Measurements from ENCODE around the gene SORCS1.

SORCS1 gene

DNA sequence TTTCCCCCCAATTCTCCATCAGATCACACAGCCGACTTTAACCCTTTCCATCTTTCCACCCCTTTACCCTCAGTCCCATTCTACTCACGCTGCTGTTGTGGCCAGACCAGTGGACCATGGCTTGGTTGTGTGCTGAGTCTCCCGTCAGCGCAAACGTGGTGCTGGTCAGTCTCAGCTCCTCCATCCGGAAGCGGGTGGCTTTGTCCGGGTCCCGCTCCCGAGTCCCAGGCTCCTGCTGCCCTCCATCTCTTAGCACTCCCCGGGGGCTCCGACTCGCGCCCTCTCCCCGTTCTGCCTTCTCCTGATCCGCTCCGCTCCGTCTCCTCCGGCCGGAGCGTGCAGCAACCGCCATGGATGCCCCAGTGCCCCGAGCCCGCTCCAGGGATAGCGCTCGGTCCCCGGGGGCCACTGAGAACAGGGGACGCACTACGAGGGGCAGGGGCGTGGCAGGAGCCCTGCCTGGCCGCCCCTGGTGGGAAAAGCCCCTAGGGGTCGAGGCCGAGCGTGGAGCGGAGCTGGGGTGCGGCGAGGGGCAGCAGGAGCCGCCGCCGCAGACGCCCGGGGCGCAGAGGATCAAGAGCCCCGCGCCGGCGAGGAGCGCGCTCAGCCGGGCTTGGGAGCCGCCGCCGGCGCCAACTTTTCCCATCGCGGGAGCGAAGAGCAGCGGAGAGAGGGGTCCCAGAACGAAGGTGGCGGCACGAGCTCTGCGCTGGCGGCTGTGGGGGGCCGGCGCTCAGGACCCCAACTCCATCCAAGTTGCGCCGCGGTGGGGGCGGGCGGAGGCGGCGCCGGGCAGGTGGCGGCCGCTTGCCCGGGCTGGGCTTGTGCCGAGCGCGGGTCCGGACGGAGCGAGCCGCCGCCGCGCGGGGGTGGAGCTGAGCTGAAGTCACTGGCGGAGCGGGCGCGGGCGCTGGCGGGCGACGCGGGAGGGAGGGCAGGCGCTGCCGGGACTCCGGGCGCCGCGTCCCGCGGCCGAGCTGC is at the start of gene SORCS1:
Gene SORCS1, minus strand, starts transcription at position 826 of the 981 bp plus-strand sequence.
- no peak for DNase-seq (ENCODE audit: low read depth in 2 of 2)

GRCh38 chr10:107214261-107214660 is 49.8 kb upstream of the SORCS1 start:
- no peak for DNase-seq (ENCODE audit: low read depth in 2 of 2)

DNA sequence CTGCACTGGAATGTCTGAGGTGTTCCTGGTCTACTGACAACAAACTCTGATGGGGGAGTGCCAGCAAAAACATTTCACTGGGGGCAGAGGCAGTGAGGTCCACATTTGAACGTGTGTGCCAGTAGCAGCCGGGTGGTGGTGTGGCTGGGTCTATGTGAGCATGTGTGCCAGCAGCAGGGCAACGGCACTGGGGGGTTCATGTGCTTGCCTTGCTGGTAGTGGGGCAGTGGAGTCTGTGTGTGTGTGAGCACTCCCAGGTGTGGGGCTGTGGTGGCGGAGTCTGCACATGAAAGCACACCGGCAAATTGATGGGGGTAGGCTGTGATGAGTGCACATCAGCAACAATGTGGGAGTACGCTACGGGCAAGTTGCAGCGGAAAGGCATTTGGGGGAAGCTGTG is 49.4 kb upstream of the SORCS1 start:
- DNase-seq (ENCODE audit: low read depth in 2 of 2), result no peak

DNA sequence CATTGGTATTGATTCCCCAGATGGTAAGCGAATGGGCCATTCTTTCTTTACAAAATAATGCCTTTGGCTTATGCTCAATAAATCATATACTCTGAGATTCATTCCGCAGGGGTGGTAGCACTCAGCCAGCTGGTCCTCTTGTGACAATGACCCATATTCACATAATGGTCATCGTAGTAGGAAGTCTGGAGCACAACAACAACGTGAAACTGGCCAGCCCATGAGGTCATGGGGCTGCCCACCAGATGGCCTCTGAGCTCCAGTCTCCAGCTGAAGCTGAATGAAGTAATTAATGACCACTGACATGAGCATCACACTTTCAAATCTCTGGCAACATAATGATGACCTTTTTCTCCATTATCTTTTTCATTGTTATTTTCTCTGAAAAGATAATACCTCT is 42.3 kb upstream of the SORCS1 start:
- DNase-seq (ENCODE audit: low read depth in 2 of 2), result no peak

DNA sequence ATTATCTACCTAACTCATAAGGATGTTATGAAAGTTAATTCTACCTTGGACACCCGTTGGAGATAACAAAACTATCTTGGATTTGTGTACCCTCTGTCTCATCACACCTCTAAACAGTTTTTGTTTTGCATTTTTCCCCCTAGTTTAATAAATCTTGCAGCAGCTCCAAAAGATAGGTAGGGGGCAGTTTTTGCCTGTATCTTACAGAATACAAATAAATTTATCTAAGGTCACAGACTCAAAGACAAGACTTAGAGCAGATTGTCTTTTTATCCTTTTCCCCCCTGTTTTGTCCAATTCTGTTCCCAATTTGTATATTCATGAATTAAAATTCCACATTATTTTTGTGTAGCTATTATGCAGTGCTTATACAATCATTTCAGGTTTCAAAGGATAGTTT is 5.0 kb upstream of the SORCS1 start:
- DNase-seq (ENCODE audit: low read depth in 2 of 2), result no peak

- DNase-seq (ENCODE audit: low read depth in 2 of 2), result no peak
Measured at GRCh38 chr10:107168738-107169137, 4.2 kb upstream of the SORCS1 start.

DNA sequence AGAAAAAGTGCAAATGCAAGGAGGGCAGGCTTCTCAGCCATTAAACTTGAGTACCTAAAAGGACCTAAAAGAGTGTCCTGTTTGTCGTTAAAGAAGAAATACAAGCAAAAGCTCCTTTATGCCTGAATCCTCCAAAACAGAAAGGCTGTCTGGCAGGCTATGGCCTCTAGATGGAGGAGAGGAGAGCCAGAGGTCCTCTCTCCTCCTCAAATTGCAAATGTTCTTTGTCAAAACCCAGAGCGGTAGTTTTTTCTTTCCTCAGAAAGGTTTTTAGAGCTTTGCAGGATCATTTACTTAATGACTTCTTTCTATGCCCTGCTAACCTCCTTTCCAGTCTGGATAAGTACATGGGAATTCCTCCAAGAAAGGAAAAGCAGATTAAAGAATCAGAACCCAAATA is 1.9 kb upstream of the SORCS1 start:
- no peak for DNase-seq (ENCODE audit: low read depth in 2 of 2)

DNA sequence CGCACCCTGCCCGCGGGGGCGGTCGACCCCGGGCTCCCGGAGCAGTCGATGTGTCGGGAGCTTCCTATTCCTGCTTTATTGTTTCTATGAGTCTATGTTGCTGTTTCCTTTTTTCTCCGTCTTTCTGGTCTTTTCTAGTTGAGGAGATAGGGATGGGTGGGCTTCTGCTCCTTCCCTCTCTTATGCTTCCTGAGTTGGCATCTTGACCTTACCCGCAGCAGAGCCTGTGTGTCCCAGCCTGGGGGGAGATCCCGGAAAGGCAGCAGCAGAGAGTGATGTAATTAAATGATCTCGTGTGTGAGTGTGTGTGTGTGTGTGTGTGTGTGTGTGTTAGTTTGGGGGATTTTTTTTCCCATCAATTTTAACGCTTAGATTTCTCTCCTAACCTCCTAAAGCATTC is 486 bp upstream of the SORCS1 start:
- no peak for DNase-seq (ENCODE audit: low read depth in 2 of 2)

GRCh38 chr10:107163076-107163855 is 1.2 kb downstream of the SORCS1 start:
- DNase-seq (ENCODE audit: low read depth in 2 of 2), result no peak

DNA sequence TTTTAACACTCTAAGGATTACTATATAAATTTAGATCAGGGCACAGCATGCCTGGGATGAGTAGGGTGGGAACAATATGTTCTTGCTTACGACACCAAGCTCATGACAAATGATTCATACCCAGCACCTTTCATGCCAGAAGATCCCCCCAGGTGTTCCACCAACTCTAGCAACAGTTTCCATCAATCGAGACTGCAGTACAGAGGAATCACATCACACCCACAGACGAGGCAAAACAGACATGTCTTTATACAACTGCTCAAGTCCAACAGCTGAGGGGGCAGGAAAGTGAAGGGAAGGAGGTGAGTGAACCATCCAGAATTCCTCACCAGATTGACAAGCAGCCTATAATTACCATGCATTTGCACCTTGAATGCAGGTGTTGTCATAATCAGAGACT is 3.6 kb downstream of the SORCS1 start:
- DNase-seq (ENCODE audit: low read depth in 2 of 2), result no peak

- DNase-seq (ENCODE audit: low read depth in 2 of 2), result no peak
Measured at GRCh38 chr10:107159871-107160270, 4.6 kb downstream of the SORCS1 start.

DNA sequence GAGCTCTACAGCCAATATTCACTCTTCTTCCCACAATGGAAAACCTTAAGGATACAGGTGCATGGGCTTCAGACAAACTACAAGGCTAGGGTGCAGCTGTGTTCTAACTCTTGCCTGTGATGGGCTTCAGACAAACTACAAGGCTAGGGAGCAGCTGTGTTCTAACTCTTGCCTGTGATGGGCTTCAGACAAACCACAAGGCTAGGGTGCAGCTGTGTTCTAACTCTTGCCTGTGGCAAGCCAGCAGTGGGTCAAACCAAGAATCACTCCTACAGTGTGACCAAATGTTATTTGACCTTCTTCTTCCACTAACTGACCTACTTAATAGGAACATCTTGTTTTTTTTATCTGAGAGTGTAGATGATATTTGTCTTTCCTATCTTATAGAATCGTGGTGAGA is 7.4 kb downstream of the SORCS1 start:
- no peak for DNase-seq (ENCODE audit: low read depth in 2 of 2)

DNA sequence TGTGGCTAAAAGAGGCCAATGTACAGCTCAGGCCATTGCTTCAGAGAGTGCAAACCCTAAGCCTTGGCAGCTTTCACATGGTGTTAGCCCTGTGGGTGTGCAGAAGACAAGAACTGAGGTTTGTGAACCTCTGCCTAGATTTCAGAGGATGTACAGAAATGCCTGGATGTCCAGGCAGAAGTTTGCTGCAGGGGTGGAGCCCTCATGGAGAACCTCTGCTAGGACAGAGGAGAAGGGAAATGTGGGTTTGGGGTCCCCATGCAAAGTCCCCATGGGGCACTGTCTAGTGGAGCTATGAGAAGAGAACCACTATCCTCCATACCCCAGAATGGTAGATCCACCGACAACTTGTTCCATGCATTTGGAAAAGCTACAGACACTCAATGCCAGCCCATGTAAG is 12.4 kb downstream of the SORCS1 start:
- DNase-seq (ENCODE audit: low read depth in 2 of 2), result no peak

- no peak for DNase-seq (ENCODE audit: low read depth in 2 of 2)
Measured at GRCh38 chr10:107148906-107149305, 15.6 kb downstream of the SORCS1 start.

DNA sequence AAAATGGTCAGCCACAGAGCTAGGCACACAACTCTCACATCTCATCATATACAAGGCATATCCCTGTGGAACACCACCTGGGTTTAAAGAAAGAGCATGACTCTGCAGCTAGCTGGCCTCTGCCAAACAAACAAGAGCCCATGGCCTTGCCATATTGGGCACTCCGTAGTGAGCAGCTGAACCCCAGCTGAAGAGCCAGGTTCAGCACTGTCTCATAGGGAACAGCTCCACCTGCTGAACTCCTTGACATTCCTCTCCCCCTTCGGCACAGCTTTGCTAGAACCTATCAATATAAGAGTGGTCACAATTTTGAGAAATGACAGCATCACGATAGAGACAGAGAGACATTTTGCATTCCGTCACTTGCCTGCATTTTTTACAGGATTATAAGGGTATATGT is 20.0 kb downstream of the SORCS1 start:
- DNase-seq (ENCODE audit: low read depth in 2 of 2), result no peak

GRCh38 chr10:107141524-107142061 is 22.9 kb downstream of the SORCS1 start:
- DNase-seq (ENCODE audit: low read depth in 2 of 2), result no peak

DNA sequence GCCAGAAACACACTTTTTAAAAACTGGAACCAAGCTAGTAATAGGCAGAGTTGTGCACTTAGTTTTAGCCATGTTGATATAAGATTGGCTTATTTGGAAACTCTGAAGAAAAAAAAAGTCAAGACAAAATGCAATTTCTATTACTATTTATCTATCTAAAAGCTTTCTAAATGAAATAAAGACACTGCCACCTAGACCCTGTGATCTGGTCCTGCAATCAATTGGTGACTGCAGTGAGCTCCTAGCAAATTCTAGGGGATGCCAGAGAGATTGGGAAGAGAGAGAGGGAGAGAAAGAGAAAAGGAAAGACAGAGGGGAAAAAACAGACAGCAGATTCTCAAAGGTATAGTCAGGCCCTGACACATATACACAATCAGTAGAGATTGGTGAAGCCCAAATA is 25.3 kb downstream of the SORCS1 start:
- DNase-seq (ENCODE audit: low read depth in 2 of 2), result no peak

GRCh38 chr10:107133656-107134055 is 30.9 kb downstream of the SORCS1 start:
- no peak for DNase-seq (ENCODE audit: low read depth in 2 of 2)

DNA sequence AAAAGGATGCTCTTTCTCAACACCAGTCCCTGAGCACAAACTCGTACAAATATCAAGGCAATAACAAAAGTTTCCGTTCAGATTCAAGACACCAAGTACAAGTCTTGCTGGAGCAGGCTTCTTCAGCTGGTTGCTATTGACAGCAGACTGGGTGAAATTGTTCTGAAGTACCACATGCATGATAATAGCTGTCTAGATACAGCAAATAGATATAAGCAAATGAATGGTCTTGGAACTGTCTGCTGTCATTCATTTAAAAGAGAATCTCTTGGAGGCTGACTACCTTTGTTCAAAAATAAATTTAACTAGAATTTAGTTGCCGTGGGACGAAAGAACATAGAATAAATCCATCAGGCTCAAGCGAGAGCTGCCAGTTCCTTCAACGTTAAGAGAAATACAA is 35.5 kb downstream of the SORCS1 start:
- DNase-seq (ENCODE audit: low read depth in 2 of 2), result no peak

GRCh38 chr10:107126512-107127065 is 37.9 kb downstream of the SORCS1 start:
- DNase-seq (ENCODE audit: low read depth in 2 of 2), result no peak

GRCh38 chr10:107122703-107123102 is 41.8 kb downstream of the SORCS1 start:
- DNase-seq (ENCODE audit: low read depth in 2 of 2), result no peak

DNA sequence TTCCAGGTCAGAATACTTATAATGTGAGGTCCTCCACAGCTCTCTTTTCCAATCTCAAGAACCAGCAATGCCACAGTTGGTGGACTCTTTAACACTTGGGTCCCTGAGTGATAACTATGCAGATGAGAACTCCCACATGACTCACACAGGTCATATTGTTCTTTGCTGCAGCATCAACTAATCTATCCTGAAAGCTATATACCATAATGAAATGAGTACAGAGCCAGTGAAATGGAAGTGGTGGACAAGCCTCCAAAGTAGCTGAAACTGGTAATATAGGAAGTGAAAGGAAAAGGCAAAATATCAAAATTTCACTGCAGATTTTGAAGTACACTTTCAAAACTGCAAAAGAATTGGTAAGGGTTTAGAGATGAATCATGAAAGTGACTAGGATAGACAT is 45.6 kb downstream of the SORCS1 start:
- no peak for DNase-seq (ENCODE audit: low read depth in 2 of 2)
